ENCODE measurements around the gene PDAP1. TPM values are rescaled to one million over a fixed set of nuclear protein-coding genes. Genes with fewer than 3 reads are reported as not detected.

Gene PDAP1
- total and polyA plus RNA-seq, 10 of the 15 experiments (the other 5 are each of a cell fraction or from before 2014, with no cell fraction given) = 6.6 to 200 (median 87.7) TPM

DNA sequence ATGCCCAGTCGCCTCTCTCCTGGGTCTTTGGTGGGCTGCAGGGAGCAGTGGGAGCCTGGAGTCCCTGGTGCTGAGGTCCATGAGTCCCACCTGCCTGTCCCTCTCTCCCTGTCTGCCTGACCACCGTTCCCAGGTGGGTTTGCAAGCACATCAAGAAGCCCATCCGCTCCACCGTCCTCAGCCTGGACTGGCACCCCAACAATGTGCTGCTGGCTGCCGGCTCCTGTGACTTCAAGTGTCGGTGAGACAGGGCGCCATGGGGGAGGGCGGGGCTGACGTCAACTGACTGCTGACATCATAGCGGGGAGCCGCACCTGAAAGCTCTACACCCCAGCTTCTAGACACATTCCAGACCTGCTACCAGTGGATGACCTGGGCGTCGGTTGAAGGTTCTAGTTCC, 18.6 kb downstream of the PDAP1 start:
- no peak overlapping the region for H3K27ac ChIP-seq (ENCODE audit: control insufficient read depth, insufficient read depth)
- peaks cover 4% of the 10 kb centered on the region; the same call in 1 of the 2 replicates for H3K4me1 ChIP-seq (ENCODE audit: control insufficient read depth, insufficient read depth, low read length)
- ATAC-seq (no peak), FAIRE-seq (no peak), DNase-seq (ENCODE audit: low read depth, low spot score) (no peak)
- H3K9ac ChIP-seq (ENCODE audit: control insufficient read depth, insufficient read depth, low read length) = no peak overlapping the region
- H2AFZ ChIP-seq (ENCODE audit: control insufficient read depth, low read depth, low read length) = no peak overlapping the region
- ChIA-PET RAD21 (ENCODE audit: unreplicated experiment) (no interaction called here), CTCF (no interaction called here), POLR2A (interaction anchor here (0.6 kb wide), 1 partner anchor 14 kb away, joined by 3 read pairs; no protein-coding TSS in a partner anchor), SMC1A (ENCODE audit: uncharacterized antibody, unreplicated experiment) (interaction anchor here (0.8 kb wide), 1 partner anchor 162 kb away, joined by 3 read pairs; the partner anchor contains the start of gene FAM200A)
- peaks cover 42 to 58% of the 10 kb centered on the region in 2 experiments for H3K36me3 ChIP-seq (ENCODE audit: control insufficient read depth in 2 of 2, insufficient read depth in 2 of 2, low read length in 1 of 2)
- H3K4me3 ChIP-seq = no peak overlapping the region
- H3K27me3 ChIP-seq (replicated peaks in 1 of 2; ENCODE audit: control insufficient read depth in 2 of 2, insufficient read depth in 2 of 2, low read length in 1 of 2) = no peaks in the 10 kb centered on the region
- WGBS (ENCODE audit: insufficient coverage, insufficient replicate concordance, low lambda C conversion rate, missing lambda C conversion rate) = 95% methylated on average over 13 of the region's 13 CpGs
- H3K4me2 ChIP-seq (ENCODE audit: control insufficient read depth, insufficient read depth) = no peak overlapping the region
- H3K9me3 ChIP-seq (replicated peaks; ENCODE audit: control insufficient read depth, insufficient read depth, low read length) = no peaks in the 10 kb centered on the region
- no peak for TF ChIP-seq GATAD2B (conservative IDR thresholded peaks at IDR 0.05; ENCODE audit: low read depth)
- peak; percentile 55; the same call in 1 of the 2 replicates for TF ChIP-seq POLR2A (IDR thresholded peaks at IDR 0.05; ENCODE audit: low read depth, low read length)
- no peaks in the 10 kb centered on the region; the same call in 1 of the 2 replicates for H3K79me2 ChIP-seq (ENCODE audit: control insufficient read depth, insufficient read depth, low read length)
- intact Hi-C loops (cut with micrococcal nuclease; ENCODE audit: unreplicated experiment) (no loop called here), in situ Hi-C loops (cut with MboI) (no loop called here)
- H4K20me1 ChIP-seq (ENCODE audit: control insufficient read depth, insufficient read depth) = no peaks in the 10 kb centered on the region
- BruUV-seq (replicated peaks) = no TSS peak

GRCh38 chr7:99387912-99388311, 20.5 kb downstream of the PDAP1 start:
- Histone ChIP-seq H3K4me1 (ENCODE audit: control insufficient read depth, insufficient read depth, low read length) (peaks cover 4% of the 10 kb centered on the region; the same call in 1 of the 2 replicates), H3K9ac (ENCODE audit: control insufficient read depth, insufficient read depth, low read length) (no peak overlapping the region), H3K4me2 (ENCODE audit: control insufficient read depth, insufficient read depth) (no peak overlapping the region), H3K27ac (ENCODE audit: control insufficient read depth, insufficient read depth) (no peak overlapping the region), H4K20me1 (ENCODE audit: control insufficient read depth, insufficient read depth) (no peaks in the 10 kb centered on the region), H3K27me3 (replicated peaks in 1 of 2; ENCODE audit: control insufficient read depth in 2 of 2, insufficient read depth in 2 of 2, low read length in 1 of 2) (no peaks in the 10 kb centered on the region), H2AFZ (ENCODE audit: control insufficient read depth, low read depth, low read length) (no peak overlapping the region), H3K36me3 (ENCODE audit: control insufficient read depth in 2 of 2, insufficient read depth in 2 of 2, low read length in 1 of 2) (peaks cover 31 to 48% of the 10 kb centered on the region in 2 experiments), H3K79me2 (ENCODE audit: control insufficient read depth, insufficient read depth, low read length) (peaks cover 17% of the 10 kb centered on the region), H3K9me3 (replicated peaks; ENCODE audit: control insufficient read depth, insufficient read depth, low read length) (no peaks in the 10 kb centered on the region), H3K4me3 (no peak overlapping the region)
- FAIRE-seq (no peak), ATAC-seq (no peak), DNase-seq (ENCODE audit: low read depth, low spot score) (no peak)
- CTCF ChIA-PET = interaction anchor here (1.4 to 1.8 kb wide), 3 partner anchors 13 to 23 kb away, joined by 4 to 14 read pairs (median 6); partner anchors contain the start of gene ARPC1B
- in situ Hi-C loops (cut with MboI) (no loop called here), intact Hi-C loops (cut with micrococcal nuclease; ENCODE audit: unreplicated experiment) (loop anchor here (1.0 kb wide), 1 partner anchor 23 kb away; no protein-coding TSS in a partner anchor)
- SMC1A ChIA-PET (ENCODE audit: uncharacterized antibody, unreplicated experiment) = interaction anchor here (0.6 to 1.2 kb wide), 2 partner anchors 15 to 27 kb away, joined by 3 read pairs; no protein-coding TSS in a partner anchor
- RAD21 ChIA-PET (ENCODE audit: unreplicated experiment) = no interaction called here
- WGBS (ENCODE audit: insufficient coverage, insufficient replicate concordance, low lambda C conversion rate, missing lambda C conversion rate) = 96% methylated on average over 20 of the region's 20 CpGs
- no TSS peak for BruUV-seq (replicated peaks)
- POLR2A ChIA-PET = interaction anchor here (0.6 kb wide), 1 partner anchor 632 kb away, joined by 3 read pairs; no protein-coding TSS in a partner anchor
- no peak for TF ChIP-seq RFX5 (IDR thresholded peaks at IDR 0.05; ENCODE audit: low read depth, low read length)
- no peak for TF ChIP-seq NFYB (IDR thresholded peaks at IDR 0.05; ENCODE audit: insufficient read depth, low read depth, low read length)
- TF ChIP-seq BMI1 (IDR thresholded peaks at IDR 0.05; ENCODE audit: borderline replicate concordance) = no peak
- TF ChIP-seq, protein P1, sequence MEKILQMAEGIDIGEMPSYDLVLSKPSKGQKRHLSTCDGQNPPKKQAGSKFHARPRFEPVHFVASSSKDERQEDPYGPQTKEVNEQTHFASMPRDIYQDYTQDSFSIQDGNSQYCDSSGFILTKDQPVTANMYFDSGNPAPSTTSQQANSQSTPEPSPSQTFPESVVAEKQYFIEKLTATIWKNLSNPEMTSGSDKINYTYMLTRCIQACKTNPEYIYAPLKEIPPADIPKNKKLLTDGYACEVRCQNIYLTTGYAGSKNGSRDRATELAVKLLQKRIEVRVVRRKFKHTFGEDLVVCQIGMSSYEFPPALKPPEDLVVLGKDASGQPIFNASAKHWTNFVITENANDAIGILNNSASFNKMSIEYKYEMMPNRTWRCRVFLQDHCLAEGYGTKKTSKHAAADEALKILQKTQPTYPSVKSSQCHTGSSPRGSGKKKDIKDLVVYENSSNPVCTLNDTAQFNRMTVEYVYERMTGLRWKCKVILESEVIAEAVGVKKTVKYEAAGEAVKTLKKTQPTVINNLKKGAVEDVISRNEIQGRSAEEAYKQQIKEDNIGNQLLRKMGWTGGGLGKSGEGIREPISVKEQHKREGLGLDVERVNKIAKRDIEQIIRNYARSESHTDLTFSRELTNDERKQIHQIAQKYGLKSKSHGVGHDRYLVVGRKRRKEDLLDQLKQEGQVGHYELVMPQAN (conservative IDR thresholded peaks at IDR 0.05) = no peak
- TF ChIP-seq CTCF (IDR thresholded peaks at IDR 0.05 in 2 of 3, conservative IDR thresholded peaks at IDR 0.05 in 1 of 3; ENCODE audit: control insufficient read depth in 2 of 3, extremely low read depth in 1 of 3, insufficient read depth in 1 of 3, low read depth in 3 of 3, low read length in 3 of 3) = no peak
- TF ChIP-seq MAX (IDR thresholded peaks at IDR 0.05; ENCODE audit: low read depth, low read length) = no peak
- TF ChIP-seq HSF1 (IDR thresholded peaks at IDR 0.05; ENCODE audit: low read depth, low read length) = no peak
- TF ChIP-seq SMARCA5 (IDR thresholded peaks at IDR 0.05) = no peak
- TF ChIP-seq KAT2A (conservative IDR thresholded peaks at IDR 0.05; ENCODE audit: control insufficient read depth, low read depth, low read length) = no peak
